Measurements from ENCODE around the gene EVI2B. TPM values are rescaled to one million over a fixed set of nuclear protein-coding genes. Genes with fewer than 3 reads are reported as not detected.

Gene EVI2B
- polyA plus RNA-seq, 1 donor (not counting 4 experiments of a cell fraction or from before 2014, with no cell fraction given) = 0.80 TPM

DNA sequence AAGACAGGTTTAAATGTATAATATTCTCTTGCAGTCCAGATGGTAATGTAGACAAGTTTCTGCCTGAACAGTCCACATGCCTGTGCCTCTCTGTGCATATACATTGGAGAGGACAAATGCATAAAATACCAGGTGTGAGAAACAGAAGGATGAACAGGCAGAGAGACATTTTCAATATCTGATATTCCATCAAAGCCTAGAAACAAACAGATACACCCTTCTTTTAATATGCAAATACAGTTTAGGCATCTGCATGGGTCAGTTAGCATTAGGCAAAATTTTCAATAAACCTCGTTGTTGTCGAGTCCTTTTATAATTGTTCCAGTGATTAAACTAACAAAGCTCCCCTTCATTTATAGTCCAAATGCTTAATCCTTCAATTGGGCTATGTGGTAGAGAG, 17.7 kb downstream of the EVI2B start:
- H3K9me3 ChIP-seq (ENCODE audit: control insufficient read depth, low read depth, low read length) = no peaks in the 10 kb centered on the region
- H3K79me2 ChIP-seq (ENCODE audit: control insufficient read depth, insufficient read depth, low read length) = no peaks in the 10 kb centered on the region
- no peak for DNase-seq (ENCODE audit: low read depth, low spot score)
- H3K27ac ChIP-seq (ENCODE audit: control insufficient read depth, insufficient read depth, low read length) = no peak overlapping the region
- dilution Hi-C loops (cut with MboI; ENCODE audit: extremely low pct_ligation_motif_present, low sequenced_read_pairs) = no loop called here
- H3K9me1 ChIP-seq (ENCODE audit: control insufficient read depth, extremely low read depth, insufficient read depth, low read length) = no peaks in the 10 kb centered on the region
- no peak overlapping the region for H3K9ac ChIP-seq (ENCODE audit: control insufficient read depth, extremely low read depth, insufficient read depth, low read length)
- H4K20me1 ChIP-seq (ENCODE audit: control insufficient read depth, extremely low read depth, insufficient read depth, low read length) = no peaks in the 10 kb centered on the region
- no peak for FAIRE-seq
- H3K27me3 ChIP-seq (ENCODE audit: control insufficient read depth, extremely low read depth, insufficient read depth, low read length) = no peaks in the 10 kb centered on the region
- H3K4me3 ChIP-seq (ENCODE audit: control insufficient read depth in 2 of 3, extremely low read depth in 1 of 3, insufficient read depth in 2 of 3, low read depth in 1 of 3, low read length in 3 of 3) = no peak overlapping the region
- H3K36me3 ChIP-seq (ENCODE audit: control insufficient read depth in 2 of 2, extremely low read depth in 1 of 2, insufficient read depth in 2 of 2, low read length in 2 of 2) = peaks cover 0 to 1% of the 10 kb centered on the region in 2 experiments
- TF ChIP-seq, protein P1, sequence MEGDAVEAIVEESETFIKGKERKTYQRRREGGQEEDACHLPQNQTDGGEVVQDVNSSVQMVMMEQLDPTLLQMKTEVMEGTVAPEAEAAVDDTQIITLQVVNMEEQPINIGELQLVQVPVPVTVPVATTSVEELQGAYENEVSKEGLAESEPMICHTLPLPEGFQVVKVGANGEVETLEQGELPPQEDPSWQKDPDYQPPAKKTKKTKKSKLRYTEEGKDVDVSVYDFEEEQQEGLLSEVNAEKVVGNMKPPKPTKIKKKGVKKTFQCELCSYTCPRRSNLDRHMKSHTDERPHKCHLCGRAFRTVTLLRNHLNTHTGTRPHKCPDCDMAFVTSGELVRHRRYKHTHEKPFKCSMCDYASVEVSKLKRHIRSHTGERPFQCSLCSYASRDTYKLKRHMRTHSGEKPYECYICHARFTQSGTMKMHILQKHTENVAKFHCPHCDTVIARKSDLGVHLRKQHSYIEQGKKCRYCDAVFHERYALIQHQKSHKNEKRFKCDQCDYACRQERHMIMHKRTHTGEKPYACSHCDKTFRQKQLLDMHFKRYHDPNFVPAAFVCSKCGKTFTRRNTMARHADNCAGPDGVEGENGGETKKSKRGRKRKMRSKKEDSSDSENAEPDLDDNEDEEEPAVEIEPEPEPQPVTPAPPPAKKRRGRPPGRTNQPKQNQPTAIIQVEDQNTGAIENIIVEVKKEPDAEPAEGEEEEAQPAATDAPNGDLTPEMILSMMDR (optimal IDR thresholded peaks at IDR 0.05 in 1 of 3, IDR thresholded peaks at IDR 0.05 in 1 of 3, conservative IDR thresholded peaks at IDR 0.05 in 1 of 3; ENCODE audit: extremely low read depth in 1 of 3, insufficient read depth in 2 of 3, low read length in 3 of 3) = no peak
- no peak for TF ChIP-seq EZH2 (IDR thresholded peaks at IDR 0.05; ENCODE audit: low read length)
- H3K4me2 ChIP-seq (ENCODE audit: control insufficient read depth, extremely low read depth, insufficient read depth, low read depth, low read length) = no peak overlapping the region
- no peak overlapping the region for H2AFZ ChIP-seq (ENCODE audit: control insufficient read depth, low read length)
- H3K4me1 ChIP-seq (ENCODE audit: control insufficient read depth, extremely low read depth, insufficient read depth, low read length) = no peaks in the 10 kb centered on the region

GRCh38 chr17:31295489-31295871, 18.4 kb downstream of the EVI2B start:
- Histone ChIP-seq H3K9me3 (ENCODE audit: control insufficient read depth, low read depth, low read length) (no peaks in the 10 kb centered on the region), H3K36me3 (ENCODE audit: control insufficient read depth in 2 of 2, extremely low read depth in 1 of 2, insufficient read depth in 2 of 2, low read length in 2 of 2) (peaks cover 0 to 1% of the 10 kb centered on the region in 2 experiments), H2AFZ (ENCODE audit: control insufficient read depth, low read length) (no peak overlapping the region), H3K4me1 (ENCODE audit: control insufficient read depth, extremely low read depth, insufficient read depth, low read length) (no peaks in the 10 kb centered on the region), H3K27me3 (ENCODE audit: control insufficient read depth, extremely low read depth, insufficient read depth, low read length) (no peaks in the 10 kb centered on the region), H3K27ac (ENCODE audit: control insufficient read depth, insufficient read depth, low read length) (no peak overlapping the region), H3K79me2 (ENCODE audit: control insufficient read depth, insufficient read depth, low read length) (no peaks in the 10 kb centered on the region), H3K4me3 (ENCODE audit: control insufficient read depth in 2 of 3, extremely low read depth in 1 of 3, insufficient read depth in 2 of 3, low read depth in 1 of 3, low read length in 3 of 3) (no peak overlapping the region), H3K9me1 (ENCODE audit: control insufficient read depth, extremely low read depth, insufficient read depth, low read length) (no peaks in the 10 kb centered on the region), H3K9ac (ENCODE audit: control insufficient read depth, extremely low read depth, insufficient read depth, low read length) (no peak overlapping the region), H4K20me1 (ENCODE audit: control insufficient read depth, extremely low read depth, insufficient read depth, low read length) (no peaks in the 10 kb centered on the region), H3K4me2 (ENCODE audit: control insufficient read depth, extremely low read depth, insufficient read depth, low read depth, low read length) (no peak overlapping the region)
- no peak for TF ChIP-seq EZH2 (IDR thresholded peaks at IDR 0.05; ENCODE audit: low read length)
- TF ChIP-seq, protein P1 (optimal IDR thresholded peaks at IDR 0.05 in 1 of 3, IDR thresholded peaks at IDR 0.05 in 1 of 3, conservative IDR thresholded peaks at IDR 0.05 in 1 of 3; ENCODE audit: extremely low read depth in 1 of 3, insufficient read depth in 2 of 3, low read length in 3 of 3) = no peak
- FAIRE-seq = no peak
- dilution Hi-C loops (cut with MboI; ENCODE audit: extremely low pct_ligation_motif_present, low sequenced_read_pairs) = no loop called here
- DNase-seq (ENCODE audit: low read depth, low spot score) = no peak
